Stimulated activated CD8-positive, alpha-beta memory T cell treated with anti-CD3 and anti-CD28 coated beads, Interleukin-15, amount 100 ng/mL, for 48 hours (primary cell): ENCODE results near the gene C20orf144.
"Not testable (repeated sequence)": the region's sequence is repeated elsewhere in the genome, so short reads cannot be mapped to it uniquely, and the experiment has no call there.

ENCODE experiments used
- DNase-seq, 2 donors: peaks; one replicate each; pipeline ENCODE4 v3.0.0-alpha.2; 2020; ENCODE audit warnings: low read depth in 2 of 2

The C20orf144 gene

DNA sequence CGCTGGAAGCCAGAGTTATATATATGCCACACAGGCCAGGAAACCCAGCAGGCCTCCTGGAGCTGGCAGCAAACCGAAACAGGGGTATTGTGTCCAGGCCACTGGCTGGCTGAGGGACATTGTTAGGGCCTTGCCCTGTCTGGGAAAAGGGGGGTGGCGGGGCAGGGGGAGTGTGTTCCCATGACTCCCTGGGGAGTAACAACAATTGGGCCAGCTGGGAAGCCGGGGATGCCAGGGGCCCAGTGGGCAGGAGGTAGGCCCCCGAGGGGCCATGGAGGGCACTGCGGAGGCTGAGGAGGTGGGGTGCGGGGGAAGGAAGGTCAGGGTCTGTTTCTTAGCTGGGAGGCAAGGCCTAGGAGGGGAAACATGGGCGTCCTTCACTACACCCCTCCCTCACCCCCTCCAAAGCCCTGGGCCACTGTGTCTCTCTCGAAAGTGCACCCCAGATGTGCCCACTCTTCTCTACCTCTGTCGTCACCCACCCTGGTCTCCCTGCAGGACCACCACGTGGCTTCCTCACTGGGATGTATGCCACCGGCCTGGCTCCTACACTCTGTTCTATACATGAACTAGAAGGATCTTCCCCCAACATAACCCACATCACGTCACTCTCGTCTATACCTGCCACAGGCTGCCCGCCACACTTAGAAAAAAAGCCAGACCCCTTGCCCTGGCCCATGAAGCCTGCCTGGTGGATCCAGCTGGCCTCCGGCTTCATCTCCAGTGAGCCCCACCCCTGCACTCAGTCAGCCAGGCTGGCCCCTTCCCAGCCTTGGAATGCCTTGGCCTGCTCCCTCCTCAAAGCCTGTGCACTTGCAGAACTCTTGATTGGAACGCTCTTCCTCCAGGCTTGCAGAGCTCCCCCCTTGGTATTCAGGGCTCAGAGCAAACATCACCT is 31.9 kb downstream of the C20orf144 start:
- no peak for DNase-seq

DNA sequence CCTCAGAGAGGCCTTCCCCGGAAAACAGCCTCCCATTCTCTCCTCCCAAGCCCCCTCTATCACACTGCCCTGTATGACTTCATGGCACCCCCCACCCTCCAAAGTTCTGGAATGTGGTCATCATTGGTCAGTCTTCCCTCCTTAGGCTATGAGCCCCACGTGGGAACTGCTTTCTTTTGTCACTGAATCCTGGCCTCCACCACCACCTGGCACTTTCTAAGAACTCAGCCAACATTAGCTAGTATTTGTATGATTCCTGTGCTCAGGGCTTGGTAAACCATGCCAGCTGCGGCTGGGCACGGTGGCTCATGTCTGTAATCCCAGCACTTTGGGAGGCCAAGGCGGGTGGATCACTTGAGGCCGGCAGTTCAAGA is 32.5 kb downstream of the C20orf144 start:
- DNase-seq: no peak

DNA sequence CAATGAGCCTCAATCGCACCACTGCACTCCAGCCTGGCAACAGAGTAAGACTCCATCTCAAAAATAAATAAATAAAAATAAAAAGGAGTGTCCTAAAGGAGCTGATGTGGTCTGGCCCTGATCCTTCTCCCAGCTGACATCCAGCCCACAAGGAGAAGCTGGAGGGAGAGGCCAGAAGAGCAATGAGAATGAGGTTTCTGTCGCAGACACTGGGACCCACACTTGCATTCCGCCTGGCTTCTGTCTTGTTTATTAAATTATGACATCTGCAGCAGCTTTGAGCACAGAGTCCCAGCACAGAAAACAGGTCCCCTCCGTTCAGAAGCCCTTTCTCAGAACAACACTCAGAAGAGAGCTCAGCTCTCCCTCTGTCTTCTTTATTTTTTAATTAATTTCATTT is 34.3 kb downstream of the C20orf144 start:
- DNase-seq: no peak

DNA sequence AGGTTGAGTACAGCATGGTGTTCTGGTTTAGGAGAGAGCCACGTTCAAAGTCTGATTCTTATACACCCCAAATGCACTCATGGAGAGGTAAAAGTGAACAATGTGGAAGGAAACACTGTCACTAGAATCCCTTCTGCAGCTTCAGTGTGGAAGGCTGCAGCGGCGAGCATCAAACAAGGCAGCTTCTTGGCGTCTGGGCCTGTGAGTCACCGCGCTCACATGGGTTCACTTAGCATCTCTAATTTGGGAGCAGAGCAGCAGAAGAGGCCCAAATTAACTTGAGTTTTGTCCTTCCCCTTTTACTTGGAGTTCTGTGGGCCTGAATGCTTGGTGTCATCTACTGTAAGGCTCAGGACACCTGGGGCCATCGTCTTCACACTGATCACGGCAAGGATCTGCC is 35.0 kb downstream of the C20orf144 start:
- no peak for DNase-seq

DNA sequence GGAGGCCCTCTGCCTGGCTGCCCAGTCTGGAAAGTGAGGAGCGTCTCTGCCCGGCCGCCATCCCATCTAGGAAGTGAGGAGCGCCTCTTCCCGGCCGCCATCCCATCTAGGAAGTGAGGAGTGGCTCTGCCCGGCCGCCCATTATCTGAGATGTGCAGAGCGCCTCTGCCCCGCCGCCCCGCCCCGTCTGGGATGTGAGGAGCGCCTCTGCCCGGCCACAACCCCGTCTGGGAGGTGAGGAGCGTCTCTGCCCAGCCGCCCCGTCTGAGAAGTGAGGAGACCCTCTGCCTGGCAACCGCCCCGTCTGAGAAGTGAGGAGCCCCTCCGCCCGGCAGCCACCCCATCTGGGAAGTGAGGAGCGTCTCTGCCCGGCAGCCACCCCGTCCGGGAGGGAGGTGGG is 36.8 kb downstream of the C20orf144 start:
- not testable (repeated sequence) for DNase-seq

DNA sequence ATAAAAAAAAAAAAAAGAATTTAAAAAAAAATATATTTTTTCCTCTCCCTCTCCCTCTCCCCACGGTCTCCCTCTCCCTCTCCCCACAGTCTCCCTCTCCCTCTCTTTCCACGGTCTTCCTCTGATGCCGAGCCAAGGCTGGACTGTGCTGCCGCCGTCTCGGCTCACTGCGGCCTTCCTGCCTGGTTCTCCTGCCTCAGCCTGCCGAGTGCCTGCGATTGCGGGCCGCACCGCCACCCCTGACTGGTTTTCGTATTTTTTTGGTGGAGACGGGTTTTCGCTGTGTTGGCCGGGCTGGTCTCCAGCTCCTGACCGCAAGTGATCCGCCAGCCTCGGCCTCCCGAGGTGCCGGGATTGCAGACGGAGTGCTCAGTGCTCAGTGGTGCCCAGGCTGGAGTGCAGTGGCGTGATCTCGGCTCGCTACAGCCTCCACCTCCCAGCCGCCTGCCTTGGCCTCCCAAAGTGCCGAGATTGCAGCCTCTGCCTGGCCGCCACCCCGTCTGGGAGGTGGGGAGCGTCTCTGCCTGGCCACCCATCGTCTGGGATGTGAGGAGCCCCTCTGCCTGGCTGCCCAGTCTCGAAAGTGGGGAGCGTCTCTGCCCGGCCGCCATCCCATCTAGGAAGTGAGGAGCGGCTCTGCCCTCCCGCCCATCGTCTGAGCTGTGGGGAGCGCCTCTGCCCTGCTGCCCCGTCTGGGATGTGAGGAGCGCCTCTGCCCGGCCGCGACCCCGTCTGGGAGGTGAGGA is 38.7 kb downstream of the C20orf144 start:
- not testable (repeated sequence) for DNase-seq

DNA sequence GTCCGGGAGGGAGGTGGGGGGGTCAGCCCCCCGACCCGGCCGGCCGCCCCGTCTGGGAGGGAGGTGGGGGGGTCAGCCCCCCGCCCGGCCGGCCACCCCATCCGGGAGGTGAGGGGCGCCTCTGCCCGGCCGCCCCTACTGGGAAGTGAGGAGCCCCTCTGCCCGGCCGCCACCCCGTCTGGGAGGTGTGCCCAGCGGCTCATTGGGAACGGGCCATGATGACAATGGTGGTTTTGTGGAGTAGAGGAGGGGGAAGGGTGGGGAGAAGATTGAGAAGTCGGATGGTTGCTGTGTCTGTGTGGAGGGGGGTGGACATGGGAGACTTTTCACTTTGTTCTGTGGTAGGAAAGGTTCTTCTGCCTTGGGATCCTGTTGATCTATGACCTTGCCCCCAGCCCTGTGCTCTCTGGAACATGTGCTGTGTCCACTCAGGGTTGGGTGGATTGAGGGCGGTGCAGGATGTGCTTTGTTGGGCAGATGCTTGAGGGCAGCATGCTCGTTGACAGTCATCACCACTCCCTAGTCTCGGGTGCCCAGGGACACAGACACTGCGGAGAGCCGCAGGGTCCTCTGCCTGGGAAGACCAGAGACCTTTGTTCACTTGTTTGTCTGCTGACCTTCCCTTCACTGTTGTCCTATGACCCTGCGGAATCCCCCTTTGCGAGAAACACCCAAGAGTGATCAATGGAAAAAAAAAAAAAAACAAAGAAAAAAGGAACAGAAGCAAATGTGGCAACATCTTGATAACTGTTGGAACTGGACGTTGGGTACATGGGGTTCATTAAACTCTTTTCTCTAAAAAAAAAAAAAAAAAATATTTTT is 39.7 kb downstream of the C20orf144 start:
- DNase-seq: no peak

DNA sequence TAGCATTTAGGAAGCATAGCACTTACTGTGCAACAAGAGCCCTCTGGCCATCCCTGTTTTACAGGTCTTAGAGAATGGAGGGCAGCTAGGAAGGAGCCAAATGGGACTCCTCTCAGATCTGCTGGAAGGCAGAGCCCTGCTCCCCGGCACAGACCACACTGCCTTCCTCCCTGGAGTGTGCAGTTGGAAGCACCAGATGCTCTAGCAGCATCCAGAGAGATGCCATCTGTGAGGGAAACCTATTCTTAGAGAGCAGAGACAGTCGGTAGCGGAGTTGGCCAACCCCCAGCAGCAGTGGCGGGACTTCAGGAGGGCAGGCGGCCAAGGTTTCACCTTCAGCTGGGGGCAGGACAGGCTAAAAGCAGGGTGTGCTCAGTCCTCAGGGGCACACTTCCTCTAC is 40.7 kb downstream of the C20orf144 start:
- no peak for DNase-seq

DNA sequence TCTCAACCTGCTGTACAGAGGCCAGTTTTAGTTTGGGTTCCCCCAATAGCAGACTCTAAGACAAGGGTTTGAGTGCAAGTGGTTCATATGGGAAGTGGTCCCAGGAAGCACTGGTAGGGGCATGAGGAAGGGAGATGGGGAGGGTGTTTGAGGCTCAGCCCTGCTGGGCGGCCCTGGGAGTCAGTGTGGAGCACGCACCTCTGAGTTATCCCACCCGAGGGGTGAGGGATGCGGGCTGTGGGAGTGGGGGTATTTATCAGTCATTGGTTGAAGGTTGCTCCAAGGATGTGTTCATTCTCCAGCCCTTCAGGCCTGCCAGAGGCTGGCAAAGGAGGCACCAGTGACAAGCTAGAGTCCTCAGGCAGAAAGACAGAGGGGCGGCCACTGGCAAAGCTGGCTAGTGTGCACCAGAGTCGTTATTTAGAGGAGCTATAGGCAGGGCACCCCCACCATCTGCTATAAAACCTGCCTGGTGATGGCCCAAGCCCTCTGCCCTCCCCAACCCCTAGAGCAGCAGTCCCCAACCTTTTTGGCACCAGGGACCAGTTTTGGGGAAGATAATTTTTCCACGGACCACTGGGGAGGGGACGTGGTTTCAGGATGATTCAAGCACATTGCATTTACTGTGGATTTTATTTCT is 41.5 kb downstream of the C20orf144 start:
- no peak for DNase-seq

DNA sequence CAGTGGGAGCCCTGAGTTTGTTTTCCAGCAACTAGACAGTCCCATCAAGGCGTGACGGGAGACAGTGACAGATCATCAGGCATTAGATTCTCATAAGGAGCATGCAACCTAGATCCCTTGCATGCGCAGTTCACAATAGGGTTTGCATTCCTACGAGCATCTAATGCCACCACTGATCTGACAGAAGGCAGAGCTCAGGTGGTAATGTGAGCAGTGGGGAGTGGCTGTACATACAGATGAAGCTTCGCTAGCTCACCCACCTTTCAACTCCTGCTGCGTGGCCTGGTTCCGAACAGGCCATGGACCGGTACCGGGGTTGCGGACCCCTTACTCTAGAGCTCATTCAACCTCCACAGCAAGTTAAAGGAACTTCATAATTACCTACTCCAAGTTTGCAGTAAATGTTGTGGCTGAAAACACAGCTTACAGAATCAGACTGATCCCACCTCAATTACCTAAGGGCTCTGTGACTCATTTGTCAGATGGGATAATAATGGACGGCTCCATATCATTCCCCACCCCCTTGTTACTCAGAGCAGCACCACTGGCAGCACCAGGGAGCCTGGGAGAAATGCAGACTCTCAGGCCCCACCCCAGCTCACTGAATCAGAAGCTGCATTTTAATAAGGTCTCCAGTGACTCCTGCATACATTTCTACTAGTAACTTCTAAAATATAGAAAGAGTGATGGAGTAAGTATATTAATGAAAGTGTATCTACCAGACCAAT is 42.2 kb downstream of the C20orf144 start:
- DNase-seq: no peak

DNA sequence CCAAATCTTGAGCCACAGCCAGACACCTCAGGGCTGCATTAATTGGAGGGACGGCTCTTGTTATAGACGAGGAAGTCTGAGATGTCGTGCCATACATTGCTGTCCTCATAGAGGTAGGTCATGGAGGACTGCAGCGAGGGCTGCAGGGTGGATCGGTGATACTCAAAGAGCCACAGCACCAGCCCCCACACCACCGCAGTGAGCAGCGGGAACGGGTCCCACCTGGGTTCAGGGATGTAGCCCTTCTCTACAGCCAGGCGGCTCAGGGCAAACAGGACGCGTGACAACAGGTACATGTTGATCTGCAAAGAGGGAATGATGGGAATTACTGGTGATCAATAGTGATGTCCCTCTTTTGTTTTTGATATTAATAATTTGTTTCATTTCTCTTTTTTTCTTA is 45.5 kb downstream of the C20orf144 start:
- DNase-seq: no peak

DNA sequence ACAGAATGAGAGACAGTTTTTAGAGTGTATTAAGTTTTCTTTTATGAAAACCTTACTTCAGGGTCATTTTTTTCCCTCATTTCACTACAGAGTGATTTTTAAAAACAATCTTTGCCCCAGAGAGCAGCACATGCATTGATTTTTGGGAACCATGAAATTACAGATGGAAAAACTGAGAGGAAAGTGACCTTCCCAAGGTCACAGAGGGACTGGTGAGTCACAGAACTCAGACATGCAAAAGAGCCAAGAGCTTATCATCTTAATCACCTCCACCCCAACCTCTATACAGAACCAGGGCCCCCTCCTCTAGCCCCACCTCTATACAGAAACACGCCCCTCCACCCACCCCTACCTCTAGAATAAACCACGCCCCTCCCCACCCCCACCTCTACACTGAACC is 47.3 kb downstream of the C20orf144 start:
- no peak for DNase-seq

DNA sequence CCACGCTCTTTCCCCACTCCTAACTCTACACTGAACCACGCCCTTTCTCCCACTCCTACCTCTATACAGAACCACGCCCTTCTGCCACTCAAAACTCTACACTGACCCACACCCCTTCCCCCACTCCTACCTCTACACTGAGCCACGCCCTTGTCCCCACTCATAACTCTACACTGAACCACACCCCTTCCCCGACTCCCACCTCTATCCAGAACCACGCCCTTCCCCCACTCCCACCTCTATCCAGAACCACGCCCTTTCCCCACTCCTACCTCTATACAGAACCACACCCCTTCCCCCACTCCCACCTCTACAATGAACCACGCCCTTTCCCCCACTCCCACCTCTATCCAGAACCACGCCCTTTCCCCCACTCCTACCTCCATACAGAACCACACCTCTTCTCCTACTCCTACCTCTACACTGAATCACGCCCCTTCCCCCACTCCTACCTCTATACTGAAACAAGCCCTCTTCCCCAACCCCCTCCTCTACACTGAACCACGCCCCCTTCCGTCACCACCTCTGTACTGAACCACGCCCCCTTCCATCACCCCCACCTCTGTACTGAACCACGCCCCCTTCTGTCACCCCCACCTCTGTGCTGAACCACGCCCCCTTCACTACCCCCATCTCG is 47.9 kb downstream of the C20orf144 start:
- DNase-seq: no peak

DNA sequence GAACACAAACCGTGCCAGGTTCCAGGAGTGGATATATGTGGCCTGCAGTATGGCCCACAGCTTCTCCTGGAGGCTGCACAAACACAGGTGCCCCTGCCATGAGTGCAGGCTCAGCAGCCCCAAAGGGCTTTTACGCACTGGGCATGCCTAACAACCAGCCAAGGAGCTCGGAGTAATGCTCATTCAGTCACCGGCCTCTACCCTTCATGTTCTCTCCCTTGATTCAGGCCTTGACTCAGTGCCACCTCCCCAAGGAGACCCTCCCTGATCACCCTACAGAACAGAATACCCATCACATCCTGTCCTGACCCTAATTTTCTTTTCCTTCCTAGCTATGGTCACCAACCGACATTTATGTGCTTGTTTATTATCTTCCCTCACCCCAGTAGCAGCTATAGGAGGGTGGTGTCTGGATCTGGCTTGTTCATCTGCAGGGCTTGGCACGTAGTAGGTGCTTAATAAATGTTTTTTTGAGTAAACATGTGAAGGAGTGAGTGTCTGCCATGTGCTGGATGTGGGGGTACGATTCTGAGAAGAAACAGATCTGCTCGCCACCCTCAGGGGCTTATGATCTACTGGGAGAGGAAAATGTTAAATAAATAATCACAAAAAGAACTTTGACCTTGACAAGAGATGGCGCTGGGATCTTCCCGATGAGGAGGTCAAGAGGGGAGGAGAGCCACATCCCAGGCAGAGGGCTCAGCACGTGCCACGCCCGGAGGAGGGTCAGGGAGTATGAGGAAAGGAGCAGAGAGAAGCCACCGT is 48.7 kb downstream of the C20orf144 start:
- DNase-seq: no peak

DNA sequence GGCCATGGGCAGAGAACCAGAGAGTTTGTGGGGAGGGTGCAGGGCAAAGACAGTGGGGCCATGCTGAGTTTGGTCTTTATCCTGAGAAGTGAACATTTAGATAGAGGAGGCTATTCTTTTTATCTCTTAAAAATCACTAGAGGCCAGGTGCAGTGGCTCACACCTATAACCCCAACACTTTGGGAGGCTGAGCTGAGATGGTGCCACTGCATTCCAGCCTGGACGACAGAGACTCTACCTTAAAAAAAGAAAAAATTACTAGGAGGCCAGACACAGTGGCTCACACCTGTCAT is 49.3 kb downstream of the C20orf144 start:
- no peak for DNase-seq
